ENCODE measurements around the gene MYH9.
"Not testable (repeated sequence)": the region's sequence is repeated elsewhere in the genome, so short reads cannot be mapped to it uniquely, and the experiment has no call there.

Gene MYH9

GRCh38 chr22:36413022-36413775 is 25.4 kb upstream of the MYH9 start:
- DNase-seq, result no peak

DNA sequence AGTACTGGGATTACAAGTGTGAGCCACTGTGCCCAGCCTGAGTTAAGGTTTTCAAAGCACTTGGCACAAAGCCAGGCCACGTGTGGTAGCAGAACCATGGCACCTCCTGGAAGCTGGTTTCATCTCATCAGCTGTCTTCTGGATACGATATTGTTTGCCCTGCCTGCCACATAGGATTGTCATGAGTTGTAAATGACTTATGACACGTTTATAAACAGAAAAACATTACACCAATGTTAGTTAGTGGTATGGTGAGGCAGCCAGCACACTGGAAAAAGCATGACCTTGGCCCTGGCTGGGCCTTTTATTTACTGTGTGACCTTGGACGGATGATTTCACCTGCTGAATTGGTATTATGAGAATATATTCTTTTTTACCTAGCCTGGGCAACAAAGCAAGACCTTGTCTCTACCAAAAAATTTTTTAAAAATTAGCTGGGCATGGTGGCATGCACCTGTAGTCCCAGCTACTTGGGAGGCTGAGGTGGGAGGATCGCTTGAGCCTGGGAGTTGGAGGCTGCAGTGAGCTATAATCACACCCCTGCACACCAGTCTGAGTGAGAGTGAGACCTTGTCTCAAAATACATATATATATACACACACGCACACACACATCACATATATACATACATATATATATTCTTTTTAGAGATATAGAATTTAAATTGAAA is 24.0 kb upstream of the MYH9 start:
- DNase-seq, result peak; percentile 61

DNA sequence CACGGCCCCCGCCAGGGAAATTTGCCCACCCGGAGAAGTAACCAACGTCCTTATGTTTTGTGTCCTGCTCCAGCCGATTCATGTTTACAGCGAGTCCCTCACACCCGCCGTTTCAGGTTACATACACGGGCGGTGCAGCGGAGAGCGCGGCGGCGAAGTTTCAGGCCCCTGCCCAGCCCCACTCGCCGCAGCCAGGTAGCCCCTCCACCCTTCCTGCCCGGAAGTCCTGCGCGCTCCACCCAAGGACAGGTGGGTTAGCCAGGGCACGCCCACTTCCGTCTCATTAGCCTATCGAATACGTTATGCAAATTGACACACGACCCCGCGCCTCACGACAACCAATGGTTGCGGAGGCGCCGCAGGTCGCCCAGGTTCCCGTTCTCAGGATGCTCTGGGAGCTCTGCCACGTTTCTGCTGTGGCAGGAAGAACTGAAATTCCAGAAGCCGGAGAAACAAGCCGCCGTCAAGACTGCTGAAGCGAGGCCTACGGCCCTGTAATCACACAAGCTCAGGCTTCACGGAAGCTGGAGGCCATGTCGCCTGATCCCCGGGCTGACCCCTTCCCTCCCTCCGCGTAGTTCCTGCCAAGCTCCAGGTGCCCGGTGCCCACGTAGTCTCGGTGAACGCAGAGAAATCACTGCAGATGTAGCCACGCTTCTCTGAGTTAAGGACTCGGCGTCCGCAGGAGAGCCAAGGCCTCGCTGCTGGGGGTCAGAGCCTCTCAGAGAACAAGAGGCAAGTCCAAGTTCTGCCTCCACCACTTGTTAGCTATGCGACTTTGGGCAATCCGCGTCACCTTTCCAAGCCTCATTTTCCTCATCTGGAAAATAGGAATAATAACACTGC is 22.4 kb upstream of the MYH9 start:
- DNase-seq, result peak; percentile 64

DNA sequence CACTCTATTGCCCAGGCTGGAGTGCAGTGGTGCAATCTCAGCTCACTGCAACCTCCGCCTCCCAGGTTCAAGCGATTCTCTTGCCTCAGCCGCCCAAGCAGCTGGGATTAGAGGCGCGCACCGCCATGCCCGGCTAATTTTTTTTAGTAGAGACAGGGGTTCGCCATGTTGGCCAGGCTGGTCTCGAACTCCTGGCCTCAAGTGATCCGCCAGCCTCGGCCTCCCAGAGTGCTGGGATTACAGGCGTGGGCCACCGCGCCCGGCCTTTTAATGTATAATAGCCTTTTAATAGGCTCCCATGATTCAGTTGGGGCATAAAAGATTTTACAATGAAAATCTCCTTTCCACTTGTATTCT is 21.8 kb upstream of the MYH9 start:
- DNase-seq, result not testable (repeated sequence)

DNA sequence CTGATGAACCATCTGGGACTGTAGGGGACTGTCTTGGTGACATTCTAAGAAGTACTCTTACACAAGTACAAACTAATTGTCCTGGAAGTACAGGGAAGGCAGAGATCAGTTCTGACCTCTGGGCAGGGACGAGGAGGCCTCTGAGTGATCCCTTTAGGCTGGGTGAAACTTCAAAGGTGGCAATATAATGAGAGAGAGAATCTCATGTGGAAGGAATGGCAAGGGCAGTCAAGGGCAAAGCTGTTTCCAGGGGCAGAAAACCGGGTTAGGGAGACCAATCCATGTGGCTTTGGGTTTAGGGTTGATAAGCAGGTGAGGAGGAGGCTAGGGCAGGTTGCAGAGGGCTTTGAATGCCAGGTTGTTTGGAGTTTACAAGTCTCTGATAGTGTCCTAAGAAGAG is 21.3 kb upstream of the MYH9 start:
- DNase-seq, result no peak

GRCh38 chr22:36406721-36407120 is 19.0 kb upstream of the MYH9 start:
- no peak for DNase-seq

- DNase-seq, result peak; percentile 34
These were observed 18.1 kb upstream of the MYH9 start for GRCh38 chr22:36405671-36406538.

- DNase-seq, result no peak
These were observed 17.5 kb upstream of the MYH9 start for GRCh38 chr22:36405221-36405661.

GRCh38 chr22:36404446-36404845 is 16.7 kb upstream of the MYH9 start:
- DNase-seq, result no peak

- DNase-seq, result no peak
These were observed 11.7 kb upstream of the MYH9 start for GRCh38 chr22:36399472-36399778.

DNA sequence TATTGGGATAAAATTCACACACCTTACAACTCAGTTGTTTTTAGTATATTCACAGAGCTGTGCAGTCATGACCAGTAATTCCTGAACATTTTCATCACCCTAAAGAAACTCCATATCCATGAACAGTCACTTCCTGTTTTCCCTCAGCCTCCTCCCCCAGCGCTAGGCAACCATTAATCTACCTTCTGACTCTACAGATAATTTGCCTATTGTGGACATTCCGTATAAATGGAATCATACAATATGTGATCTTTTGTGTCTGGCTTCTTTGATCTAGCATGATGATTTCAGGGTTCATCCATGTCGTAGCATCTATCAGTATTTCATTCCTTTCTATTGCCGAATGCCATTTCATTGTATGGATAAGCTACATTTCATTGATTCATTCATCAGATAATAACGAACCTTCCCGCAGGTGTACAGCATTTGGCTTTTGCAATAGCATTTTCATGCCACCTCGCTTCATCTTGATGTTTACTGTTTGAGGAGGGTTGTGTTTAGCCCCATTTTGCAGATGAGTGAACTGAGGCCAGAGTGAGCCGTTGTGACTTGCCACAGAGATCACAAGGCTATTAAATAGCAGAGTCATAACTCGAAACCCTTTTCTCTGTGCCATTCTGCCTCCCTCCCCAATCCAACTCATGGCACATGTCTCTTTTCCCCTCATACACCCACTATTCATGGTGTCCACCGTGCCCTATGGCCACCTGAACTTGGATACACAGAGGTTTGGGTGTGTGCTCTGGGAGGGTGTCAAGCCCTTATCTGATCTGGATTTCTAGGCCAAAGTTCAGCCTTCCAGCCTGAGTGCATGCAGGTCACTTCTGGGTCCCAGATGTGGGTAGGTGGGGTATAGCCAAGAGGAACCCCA is 11.1 kb upstream of the MYH9 start:
- no peak for DNase-seq

DNA sequence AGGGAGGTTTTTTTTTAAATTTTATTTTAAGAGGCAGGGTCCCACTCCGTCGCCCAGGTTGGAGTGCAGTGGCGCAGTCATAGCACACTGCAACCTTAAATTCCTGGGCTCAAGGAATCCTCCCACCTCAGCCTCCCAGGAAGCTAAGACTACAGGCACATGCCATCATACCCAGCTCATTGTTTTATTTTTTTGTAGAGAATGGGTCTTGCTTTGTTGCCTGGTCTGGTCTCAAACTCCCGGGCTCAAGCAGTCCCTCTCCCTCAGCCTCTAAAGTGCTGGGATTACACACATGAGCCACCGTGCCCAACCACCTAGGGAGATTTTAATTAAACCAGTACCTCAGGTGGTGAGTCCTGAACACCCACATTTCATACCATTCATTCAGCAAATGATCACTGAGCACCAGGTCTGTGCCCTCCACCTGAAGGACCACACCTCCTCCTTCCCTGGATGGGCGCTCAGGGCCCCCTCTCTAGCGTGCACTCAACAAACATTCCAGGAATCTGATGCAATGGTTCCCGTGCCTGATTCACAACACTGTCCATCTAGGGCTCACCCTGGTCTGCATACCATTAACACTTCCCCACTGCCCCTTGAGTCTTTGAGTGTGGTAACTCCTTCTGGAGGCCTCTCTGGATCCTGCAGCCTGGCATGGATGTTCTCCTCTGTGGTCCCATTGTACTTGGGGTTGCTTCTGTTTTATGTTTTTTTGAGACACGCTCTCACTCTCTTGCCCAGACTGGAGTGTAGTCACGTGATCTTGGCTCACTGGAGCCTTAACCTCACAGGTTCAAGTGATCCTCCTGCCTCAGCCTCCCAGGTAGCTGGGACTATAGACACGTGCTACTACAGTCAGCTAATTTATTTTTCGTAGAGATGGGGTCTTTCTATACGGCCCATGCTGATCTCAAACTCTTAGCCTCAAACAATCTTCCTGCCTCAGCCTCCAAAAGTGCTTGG is 9.6 kb upstream of the MYH9 start:
- no peak for DNase-seq

DNA sequence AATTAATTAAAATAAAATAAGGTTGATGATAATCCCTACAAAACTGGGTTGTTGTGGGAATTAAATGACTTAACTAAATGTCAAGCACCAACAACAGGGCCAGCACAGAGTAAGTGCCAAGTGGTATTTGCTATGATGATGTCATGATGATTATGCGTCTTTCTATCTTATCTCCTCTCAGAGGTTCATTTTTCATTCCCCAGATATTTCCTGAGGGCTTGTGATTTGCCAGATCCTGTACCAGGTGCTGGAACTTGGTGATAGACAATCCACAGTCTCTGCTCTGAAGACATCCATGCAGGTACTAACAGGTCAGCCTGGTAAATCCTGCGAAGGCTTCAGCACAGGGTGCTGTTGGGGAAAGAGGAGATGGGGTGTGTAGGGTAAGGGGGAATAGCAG is 8.1 kb upstream of the MYH9 start:
- no peak for DNase-seq

DNA sequence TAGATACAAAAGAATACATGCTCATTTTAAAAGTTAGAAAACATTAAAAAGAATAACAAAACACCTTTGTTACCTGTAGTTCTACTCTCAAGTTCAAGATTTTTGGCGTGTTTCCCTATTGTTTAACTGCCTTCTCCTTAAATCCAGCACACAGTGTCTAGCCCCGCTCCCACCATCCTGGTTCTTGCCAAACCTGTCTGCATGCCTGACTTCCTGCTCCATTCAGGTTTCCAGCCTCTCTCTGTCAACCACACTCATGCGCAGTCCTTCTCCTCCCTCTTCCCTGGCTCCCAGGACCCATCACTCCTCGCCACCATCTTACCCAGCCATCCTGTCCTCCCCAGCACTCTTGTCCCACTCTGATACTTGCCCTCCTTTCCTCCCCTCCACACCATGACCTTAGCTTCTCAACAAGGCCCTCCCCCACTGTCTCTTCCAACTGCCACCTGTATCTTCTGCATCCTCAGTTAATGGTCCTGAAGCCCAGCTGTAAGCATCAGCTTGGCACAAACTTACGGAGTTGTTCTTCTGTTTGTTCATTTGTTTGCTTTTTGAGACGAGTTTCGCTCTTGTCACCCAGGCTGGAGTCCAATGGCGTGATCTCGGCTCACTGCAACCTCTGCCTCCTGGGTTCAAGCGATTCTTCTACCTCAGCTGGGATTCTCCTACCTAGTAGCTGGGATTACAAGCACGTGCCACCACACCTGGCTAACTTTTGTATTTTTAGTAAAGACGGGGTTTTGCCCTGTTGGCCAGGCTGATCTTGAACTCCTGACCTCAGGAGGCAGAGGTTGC is 7.5 kb upstream of the MYH9 start:
- DNase-seq, result no peak

GRCh38 chr22:36391638-36392037 is 3.9 kb upstream of the MYH9 start:
- DNase-seq, result no peak

- not testable (repeated sequence) for DNase-seq
These were observed 1.4 kb upstream of the MYH9 start for GRCh38 chr22:36389122-36389521.

DNA sequence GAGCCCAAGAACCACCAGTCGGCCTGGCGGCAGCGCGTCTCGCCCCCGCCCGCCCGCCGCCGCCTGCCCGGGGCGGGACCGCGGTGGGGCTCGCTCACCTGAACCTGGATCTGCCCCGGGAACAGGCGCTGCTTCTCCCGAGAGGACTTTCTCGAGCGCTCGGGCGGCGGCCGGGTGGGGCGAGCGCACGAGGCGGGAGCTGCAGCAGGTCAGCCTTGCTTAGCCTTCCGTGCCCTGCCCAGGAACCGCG is 133 bp downstream of the MYH9 start:
- DNase-seq, result no peak

- peak; percentile 63 for DNase-seq
These were observed 663 bp downstream of the MYH9 start for GRCh38 chr22:36386900-36387708.

- DNase-seq, result peak; percentile 55
These were observed 1.3 kb downstream of the MYH9 start for GRCh38 chr22:36386351-36386899.
